ENCODE data around the gene ADRM1.

Gene ADRM1

DNA sequence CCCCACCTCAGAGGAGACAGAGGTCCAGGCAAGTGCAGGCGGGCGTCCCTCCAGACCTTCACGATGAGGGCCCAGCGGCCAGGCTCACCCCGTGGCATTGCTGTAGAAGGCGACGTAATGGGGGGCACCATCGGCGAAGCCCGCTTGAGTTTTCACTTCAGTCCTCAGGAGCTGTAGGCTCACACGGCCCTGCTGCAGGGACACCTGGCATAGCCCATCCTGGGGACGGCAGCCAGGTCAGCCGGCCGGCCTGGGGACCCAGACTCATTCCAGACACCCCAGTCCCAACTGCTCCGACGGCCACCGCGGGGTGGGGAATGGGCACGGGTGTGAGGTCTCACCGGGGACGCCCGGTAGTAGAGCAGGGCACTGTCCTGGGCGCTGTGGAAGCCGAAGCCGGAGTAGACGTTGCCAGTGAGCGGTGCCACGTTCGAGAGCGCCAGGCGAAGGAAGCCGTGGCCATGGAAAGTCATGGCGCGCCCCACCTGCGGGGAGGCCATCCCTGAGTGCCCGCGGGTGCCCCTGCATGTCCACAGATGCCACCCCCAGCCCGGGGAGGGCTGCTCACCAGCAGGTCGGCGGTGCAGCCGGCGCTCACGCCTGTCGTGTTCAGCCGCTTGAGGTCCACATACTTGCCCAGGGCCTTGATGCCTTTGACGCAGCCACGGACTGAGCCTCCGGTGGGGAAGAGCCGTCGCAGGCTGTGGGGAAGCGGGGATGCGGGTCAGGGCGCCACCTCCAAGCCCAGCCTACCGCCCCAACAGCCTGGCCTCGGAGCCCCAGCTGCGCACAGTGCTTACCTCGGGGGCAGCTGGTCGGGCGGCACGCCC lies 9.2 kb downstream of the ADRM1 start:
- DNase-seq (ENCODE audit: low read depth) = no peak

DNA sequence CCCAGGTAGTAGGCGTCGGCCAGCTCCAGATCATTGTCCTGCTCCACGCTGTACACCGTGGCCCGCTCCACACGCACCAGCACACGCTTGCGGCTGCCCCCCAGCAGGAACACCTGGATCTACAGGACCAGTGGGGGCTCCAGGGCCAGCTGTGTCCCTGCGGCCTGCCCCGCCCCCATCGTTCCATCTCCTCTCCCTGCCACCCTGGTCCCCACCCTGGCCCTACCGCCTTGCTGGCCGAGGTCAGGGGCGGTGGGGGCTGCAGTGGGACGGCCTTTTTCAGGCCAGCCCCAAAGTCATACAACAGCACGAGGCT lies 9.8 kb downstream of the ADRM1 start:
- DNase-seq (ENCODE audit: low read depth) = no peak

DNA sequence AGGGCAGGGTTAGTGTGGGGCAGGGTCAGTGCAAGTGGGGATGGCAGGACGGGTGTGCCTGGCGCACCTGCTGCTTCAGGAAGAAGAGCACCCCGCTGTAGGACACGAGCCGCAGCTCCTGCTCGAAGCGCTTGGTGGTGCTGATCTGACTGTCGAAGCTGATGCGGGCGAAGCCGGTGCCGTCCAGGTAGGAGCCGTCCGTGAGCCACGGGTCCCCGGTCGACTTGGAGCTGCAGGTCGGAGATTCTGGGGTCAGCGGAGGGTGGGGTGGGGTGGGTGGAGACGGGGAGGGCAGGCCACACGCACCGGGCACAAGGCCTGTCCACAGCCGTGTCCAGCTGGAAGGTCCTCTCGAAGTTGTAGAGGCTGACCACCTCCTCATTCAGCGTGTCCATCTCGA lies 10.2 kb downstream of the ADRM1 start:
- DNase-seq (ENCODE audit: low read depth) = no peak

DNA sequence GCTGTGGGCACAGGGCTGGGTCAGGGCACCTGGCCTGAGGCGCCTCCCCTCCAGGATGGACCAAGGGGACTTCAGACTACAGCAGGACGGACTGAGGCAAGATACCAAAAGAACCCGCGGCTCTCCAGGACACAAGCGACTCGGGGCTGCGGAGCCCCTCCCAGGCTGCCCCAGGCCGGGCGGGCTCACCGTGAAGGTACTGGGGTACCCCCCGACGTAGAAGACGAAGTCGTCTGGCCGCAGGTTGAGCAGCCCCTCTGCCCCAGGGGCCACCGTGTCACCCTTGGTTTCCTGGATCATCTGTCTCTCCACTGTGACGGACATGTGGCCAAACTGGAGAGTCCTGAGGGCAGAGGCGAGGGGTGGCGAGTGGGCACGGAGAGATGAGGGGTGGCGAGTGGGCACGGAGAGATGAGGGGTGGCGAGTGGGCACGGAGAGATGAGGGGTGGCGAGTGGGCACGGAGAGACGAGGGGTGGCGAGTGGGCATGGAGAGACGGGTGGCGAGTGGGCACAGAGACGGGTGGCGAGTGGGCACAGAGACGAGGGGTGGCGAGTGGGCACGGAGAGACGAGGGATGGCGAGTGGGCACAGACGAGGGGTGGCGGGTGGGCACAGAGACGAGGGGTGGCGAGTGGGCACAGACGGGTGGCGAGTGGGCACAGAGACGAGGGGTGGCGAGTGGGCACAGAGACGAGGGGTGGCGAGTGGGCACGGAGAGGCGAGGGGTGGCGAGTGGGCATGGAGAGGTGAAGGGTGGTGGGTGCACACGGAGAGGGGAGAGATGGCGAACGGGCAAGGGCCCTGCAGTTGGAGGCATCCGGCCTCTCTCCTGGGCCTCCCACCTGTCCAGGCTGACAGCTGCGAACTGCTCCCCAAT lies 10.9 kb downstream of the ADRM1 start:
- DNase-seq (ENCODE audit: low read depth) = no peak

- no peak for DNase-seq (ENCODE audit: low read depth)
Measured at GRCh38 chr20:62314339-62314638, 11.5 kb downstream of the ADRM1 start.

DNA sequence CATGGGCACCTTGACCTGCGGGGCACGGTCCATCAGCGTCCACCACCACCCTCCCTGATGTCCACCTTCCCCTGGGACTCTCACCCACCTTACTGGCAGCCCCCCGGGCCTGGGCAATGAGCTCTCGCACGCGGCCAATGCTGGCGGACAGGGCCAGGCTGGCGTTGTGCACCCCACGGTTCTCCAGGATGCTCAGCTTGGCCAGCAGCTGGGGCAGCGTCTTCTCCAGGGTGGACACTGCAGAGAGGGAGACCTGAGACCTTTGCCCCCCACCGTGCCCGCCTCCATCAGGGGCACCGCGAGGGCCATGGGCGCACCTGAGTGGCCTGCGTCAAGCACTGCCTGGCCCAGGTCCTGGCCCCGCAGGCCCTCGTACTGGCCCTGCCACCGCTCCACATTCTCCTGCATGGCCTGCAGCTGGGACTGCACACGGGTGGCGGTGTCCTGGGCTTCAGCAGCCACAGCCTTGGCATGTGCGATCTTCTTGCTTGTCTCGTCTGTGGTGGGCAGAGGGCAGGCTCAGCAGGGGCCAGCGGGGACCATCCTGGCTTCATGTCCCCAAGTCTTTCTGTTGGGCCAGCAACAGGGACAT lies 12.0 kb downstream of the ADRM1 start:
- DNase-seq (ENCODE audit: low read depth) = no peak

GRCh38 chr20:62315773-62316172 lies 13.0 kb downstream of the ADRM1 start:
- no peak for DNase-seq (ENCODE audit: low read depth)

- no peak for DNase-seq (ENCODE audit: low read depth)
Measured at GRCh38 chr20:62316331-62317166, 13.8 kb downstream of the ADRM1 start.

- DNase-seq (ENCODE audit: low read depth) = no peak
Measured at GRCh38 chr20:62317167-62317655, 14.4 kb downstream of the ADRM1 start.

DNA sequence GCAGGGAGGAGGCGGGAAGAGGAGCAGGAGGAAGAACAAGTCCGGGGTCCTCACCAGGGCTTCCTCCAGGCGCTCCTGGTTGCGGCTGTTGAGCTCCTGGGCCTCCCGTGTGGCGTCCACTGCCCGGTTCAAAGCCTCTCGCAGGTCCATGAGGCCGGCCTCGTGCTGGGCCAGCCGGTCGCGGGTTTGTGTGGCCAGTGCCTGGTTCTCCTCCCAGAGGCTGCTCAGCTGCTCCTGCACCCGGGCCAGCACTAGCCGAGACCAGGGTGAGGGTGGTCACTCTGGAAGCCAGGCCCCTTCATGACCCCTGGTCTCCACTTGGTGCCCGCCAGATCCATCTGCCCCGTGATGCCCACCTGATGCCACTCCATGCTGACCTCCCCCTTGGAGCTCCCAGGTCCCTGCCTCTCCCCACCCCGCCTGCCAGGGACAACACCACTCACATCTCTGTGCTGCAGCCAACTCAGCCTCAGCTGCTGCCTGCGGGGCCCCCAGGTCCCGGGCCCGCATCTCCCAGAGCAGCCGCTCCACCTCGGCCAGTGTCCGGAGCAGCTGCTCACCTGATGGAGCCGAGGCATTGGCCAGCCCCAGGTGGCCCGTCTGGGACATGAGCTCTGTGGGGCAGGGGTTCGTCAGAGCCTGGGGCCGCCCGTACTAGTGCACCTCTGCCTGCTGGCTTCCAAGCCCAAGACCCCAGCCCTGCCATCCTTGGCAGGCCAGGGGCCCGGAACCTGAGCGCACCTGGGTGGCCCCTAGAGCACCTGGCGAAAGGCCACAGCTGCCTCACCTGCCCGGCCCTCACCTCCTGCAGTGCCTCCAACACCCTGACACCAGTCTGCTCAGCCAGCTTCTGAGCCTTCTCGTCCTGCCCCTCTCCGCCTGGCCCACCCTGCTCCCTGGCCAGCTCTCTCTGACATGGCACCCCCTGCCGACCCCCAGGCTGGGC lies 15.9 kb downstream of the ADRM1 start:
- DNase-seq (ENCODE audit: low read depth) = no peak

GRCh38 chr20:62319346-62319909 lies 16.6 kb downstream of the ADRM1 start:
- no peak for DNase-seq (ENCODE audit: low read depth)

GRCh38 chr20:62320581-62321354 lies 18.0 kb downstream of the ADRM1 start:
- no peak for DNase-seq (ENCODE audit: low read depth)

GRCh38 chr20:62321521-62321948 lies 18.7 kb downstream of the ADRM1 start:
- no peak for DNase-seq (ENCODE audit: low read depth)

- DNase-seq (ENCODE audit: low read depth) = no peak
Measured at GRCh38 chr20:62321975-62322374, 19.2 kb downstream of the ADRM1 start.

DNA sequence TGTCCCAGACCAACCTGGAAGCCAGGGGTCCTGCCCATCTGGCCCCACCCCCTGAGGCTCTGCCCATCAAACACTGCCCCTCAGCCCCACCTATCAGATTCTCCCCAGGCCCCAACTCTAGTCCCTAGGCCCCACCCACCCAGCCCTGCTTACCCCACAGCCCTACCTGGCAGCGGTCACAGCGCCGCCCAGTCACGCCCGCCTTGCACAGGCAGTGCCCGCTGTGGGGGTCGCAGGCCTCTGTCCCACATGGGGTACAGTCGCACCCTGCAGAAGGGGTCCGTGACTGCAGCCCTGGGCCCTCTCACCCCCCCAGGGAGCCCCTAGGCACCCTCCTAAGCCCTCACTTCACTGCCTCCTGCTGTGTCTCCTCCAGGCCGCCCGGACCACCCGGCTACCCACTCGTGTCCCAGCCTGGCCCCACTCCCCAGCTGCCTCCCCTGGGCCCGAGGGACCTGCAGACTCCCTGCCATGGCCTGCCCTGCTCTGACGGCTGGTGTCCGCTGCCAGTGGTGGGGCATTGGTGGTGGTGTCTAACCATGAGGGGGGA lies 19.8 kb downstream of the ADRM1 start:
- DNase-seq (ENCODE audit: low read depth) = no peak

DNA sequence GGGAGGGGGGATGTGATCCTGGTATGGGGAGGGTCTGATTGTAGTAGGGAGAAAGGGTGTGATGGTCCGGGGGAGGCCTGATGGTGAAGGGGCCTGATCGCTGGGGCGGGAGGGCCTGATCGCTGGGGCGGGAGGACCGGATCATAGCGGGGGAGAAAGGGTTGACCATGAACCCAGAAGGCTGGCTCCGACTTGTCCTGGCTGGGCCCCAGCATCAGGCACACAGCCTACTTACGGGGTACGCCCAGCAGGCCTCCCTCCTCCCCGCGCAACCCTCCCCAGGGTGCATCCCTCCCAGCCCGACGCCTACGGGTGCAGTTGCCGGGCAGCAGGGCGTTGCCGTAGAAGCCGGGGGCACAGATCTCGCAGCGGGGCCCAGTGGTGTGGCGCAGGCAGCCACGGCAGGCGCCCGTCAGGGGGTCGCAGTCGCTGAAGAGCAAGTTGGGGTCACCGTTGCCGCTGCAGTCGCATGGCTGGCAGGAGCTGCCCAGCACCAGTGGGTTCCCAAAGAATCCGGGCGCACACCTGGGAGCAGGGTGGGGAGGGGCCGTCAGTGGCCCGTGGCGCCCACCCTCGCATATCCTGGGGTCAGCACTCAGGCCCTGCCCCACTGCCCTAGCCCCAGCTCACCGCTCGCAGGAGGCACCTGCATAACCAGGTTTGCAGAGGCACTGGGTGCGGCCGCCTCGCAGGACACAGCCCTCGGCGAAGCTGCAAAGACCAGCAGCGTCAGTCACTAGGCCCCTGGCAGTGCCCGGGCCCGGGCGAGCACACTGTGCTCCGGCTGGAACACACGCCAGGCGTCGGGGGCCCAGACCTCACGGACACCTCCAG lies 20.6 kb downstream of the ADRM1 start:
- no peak for DNase-seq (ENCODE audit: low read depth)

- DNase-seq (ENCODE audit: low read depth) = no peak
Measured at GRCh38 chr20:62323980-62324906, 21.4 kb downstream of the ADRM1 start.
